Measurements from ENCODE around the gene AQP1. TPM values are rescaled to one million over a fixed set of nuclear protein-coding genes. Genes with fewer than 3 reads are reported as not detected.
A peak's percentile ranks its signal among the peaks of the same experiment; 100 is the strongest.

Gene AQP1
- 100 to 1,000 TPM; 244 to 352 TPM for total RNA-seq
- long read RNA-seq, transcript AQP1-201 (4 exons, 2,913 nt), result major isoform, 59 of 162 reads
- long read RNA-seq, partial matches to known transcripts, result 103 of 162 reads
- long read RNA-seq, other reads (novel, unspliced or antisense), result 0 of 162 reads

GRCh38 chr7:30911561-30911969 is at the start of gene AQP1:
AQP1 (plus strand) TSS chr7:30911853; CDS start chr7:30911910, 57 bp downstream.
- intact Hi-C loops (cut with DNase I), result no loop called here
- DNase-seq (peak; percentile 91), ATAC-seq (peak; percentile 73)

DNA sequence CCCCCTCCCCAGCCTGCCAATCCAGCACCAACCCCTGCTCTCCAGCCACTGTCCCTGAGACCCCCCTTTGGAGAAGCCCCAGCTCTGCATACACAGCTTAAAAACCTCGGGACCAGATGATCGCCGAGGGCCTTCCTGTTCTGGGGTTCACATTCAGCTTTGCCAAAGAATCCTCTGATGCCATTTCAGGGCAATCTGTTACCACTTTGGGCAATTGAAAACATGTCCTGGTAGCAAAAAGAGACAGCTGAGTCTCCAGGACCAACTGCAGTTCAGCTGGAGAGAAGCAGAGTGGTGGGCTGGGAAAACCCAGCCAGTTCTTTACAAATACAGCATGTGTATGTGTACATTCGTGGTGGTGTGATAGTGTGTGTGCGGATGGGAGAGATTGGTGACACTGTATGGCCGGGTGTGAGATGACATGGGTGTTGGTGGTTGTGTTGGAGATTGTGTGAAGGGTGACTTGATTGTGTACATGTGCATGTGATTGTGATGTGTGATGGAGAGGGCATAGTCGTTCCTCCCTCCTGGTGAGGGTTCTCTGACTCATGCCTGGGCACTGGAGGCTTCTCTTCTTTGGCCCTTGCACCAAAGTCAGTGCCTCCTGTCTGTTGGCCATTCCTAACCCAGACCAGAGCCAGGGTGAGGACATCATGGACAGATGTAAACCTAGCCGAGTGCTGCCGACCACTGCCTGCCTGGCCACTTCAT is 48.5 kb upstream of the AQP1 start:
- ATAC-seq, result no peak
- DNase-seq, result no peak
- intact Hi-C loops (cut with DNase I), result no loop called here

DNA sequence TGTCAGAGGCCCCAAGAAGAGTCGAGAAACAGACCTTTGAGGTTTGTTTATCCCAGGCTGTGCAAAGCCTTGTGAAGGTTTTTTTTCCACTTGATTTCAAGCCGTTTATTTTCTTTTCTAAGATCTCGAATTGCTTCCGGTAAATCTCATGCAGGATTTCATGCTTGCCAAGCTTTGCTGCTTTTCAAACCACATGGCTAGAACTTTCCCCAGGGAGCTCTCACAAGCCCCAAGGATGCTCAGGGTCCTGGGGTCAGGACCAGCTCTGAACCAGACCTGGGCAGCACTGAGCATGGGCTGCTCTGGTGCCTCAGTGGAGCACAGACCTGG is 48.0 kb upstream of the AQP1 start:
- intact Hi-C loops (cut with DNase I), result no loop called here
- no peak for DNase-seq
- peak in 1 of 2 donors; percentile 5 for ATAC-seq

- ATAC-seq (no peak), DNase-seq (no peak)
- intact Hi-C loops (cut with DNase I), result no loop called here
Observed at GRCh38 chr7:30864101-30864500, 47.6 kb upstream of the AQP1 start.

GRCh38 chr7:30865076-30865475 is 46.6 kb upstream of the AQP1 start:
- intact Hi-C loops (cut with DNase I), result no loop called here
- DNase-seq (no peak), ATAC-seq (no peak)

DNA sequence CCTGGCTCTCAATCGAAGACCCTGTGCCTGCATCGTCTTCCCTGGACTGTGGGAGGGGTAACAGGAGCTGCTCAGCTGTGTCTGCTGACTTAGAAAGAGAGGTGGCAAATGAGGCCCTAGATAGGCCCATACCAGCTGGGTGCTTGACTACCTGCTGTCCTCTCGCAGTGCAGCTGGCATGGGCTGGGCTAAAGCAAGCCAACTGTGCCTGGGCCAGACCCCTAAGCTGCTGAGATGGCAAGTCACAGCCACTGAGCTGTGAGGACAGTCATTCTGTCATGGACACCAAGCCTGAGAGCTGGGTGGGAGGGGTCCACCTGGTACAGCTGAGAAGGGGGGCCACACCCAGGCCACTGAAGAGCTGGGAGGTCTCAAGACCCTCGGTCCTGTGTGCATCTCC is 45.8 kb upstream of the AQP1 start:
- intact Hi-C loops (cut with DNase I), result no loop called here
- DNase-seq (no peak), ATAC-seq (no peak)

DNA sequence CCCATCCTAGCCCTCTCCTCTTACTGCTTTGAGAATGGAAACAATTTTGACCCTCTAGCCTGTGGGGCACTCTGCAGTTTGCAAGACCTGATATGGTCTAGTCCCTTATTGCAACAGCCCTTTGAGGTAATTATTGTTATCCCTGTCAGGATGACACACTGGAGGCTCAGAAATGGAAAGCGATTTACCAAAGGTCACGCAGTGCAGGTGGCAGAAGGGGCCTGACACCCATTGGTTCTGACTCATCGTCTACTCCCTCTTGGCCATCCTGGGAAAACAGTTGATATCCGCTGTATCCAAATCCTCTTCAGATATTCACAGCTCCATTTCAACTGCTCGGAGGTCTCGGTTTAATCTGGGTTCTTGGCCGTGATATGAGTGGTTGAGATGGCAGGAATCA is 44.7 kb upstream of the AQP1 start:
- ATAC-seq (no peak), DNase-seq (no peak)
- intact Hi-C loops (cut with DNase I), result no loop called here

GRCh38 chr7:30867483-30867882 is 44.2 kb upstream of the AQP1 start:
- ATAC-seq (no peak), DNase-seq (no peak)
- intact Hi-C loops (cut with DNase I), result no loop called here

DNA sequence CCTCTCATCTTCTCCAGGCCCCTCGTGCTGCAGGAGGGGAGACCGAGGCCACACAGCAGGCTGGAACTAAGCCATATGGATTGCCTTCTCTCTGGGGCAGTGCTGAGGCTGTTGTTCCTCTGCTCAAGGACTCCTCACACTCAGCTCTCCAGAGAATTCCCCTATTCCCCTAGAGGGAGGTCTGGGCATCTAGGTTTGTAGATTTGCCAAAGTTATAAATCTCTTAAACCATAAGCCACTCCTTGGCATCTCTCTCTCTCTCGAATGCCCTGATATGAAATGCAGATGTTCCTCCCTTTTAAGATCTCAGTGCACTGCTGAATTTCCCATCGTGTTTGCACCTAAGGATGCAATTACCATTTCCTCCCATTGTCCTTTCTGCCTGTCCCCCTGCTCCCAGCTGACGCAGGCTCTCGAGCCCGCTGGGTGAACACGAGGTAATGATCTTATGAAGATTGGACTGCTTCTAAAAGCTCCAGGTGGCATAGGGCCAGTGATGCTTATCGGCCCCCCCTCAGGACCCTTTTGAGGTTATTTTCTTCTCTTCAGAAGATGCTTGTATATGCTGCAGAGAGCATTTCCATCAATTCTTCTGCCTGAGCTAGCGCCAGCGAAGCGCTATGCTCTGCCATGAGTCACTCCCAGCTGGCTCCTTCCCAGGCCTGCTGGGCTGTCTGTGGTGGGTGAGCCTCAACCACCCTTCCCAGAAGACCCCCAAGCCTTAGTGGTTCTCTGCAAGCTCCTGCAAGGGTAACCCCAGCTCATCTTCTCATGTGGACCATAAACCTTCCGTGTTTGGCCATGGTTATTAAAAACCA is 41.6 kb upstream of the AQP1 start:
- peak; percentile 29 to 32 for ATAC-seq
- no peak for DNase-seq
- intact Hi-C loops (cut with DNase I), result no loop called here

DNA sequence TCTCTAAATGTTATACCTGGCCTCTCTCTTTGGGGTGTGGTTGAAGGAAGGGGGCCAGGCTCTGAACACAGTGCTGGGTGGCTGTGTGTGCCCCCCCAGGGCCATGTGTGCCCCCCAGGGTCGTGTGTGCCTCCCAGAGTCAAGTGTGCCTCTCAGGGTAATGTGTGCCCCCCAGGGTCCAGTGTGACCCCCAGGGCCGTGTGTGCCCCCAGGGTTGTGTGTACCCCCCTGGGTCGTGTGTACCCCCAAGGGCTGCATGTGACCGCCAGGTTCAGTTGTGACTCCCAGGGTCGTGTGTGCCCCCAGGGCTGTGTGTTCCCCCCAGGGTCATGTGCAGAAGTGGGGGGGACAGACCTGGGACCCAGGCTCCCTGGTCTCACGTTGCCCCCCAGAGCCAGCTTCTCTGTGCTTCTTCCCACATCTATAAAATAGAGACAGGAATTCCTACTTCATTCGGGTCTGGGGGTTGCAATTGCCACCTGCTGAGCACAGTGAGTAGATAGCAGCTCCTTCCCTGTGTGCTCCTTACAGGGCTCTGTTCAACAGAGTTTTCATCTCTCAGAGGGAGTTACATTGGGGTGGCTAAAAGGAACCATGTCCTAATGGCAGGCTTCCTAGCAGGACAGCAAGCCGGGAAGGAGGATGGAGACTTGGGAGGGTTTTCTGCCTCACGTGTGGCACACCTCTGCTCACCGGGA is 40.7 kb upstream of the AQP1 start:
- DNase-seq (no peak), ATAC-seq (no peak)
- intact Hi-C loops (cut with DNase I), result no loop called here

GRCh38 chr7:30871655-30872054 is 40.0 kb upstream of the AQP1 start:
- ATAC-seq (no peak), DNase-seq (no peak)
- intact Hi-C loops (cut with DNase I), result no loop called here

DNA sequence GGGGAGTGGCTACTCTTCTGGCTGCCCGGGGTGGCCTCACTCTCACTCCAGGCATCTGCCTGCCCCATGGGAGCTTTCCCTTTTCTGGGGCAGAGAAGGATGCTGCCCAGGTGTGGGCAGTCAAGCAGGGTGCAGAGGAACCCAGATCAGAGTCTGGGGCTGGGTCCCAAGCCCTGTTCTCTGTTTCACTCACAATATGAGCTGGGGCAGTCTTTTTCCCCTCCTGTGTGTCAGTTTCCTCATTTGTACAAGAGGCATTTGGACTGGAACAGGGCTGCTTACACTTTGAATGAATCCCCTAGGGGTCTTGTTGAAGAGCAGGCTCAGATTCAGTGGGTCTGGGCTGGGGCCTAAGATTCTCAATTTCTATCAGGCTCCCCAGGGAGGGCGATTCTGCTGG is 38.4 kb upstream of the AQP1 start:
- no peak for DNase-seq
- intact Hi-C loops (cut with DNase I), result no loop called here
- ATAC-seq, result no peak

DNA sequence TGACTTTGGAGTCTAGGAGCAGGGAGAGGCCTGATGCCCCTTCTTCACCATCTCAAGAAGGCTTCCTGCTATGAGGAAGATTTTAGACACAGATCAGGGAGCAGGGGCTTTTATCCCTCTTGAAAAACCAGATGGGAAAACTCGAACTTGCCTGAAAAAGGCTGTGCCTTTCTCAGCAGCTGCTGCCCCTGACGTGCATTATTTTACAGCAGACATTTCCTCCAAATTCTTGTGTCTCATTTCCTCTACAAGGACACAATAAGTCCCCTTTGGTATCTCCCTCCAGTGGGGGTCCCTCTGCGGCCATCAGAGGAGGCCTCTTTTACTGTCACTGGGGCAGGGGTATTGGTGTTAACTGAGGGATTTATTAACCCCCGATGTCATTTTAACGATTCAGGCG is 38.0 kb upstream of the AQP1 start:
- intact Hi-C loops (cut with DNase I), result no loop called here
- DNase-seq (no peak), ATAC-seq (no peak)

GRCh38 chr7:30874656-30875302 is 36.9 kb upstream of the AQP1 start:
- no peak for DNase-seq
- intact Hi-C loops (cut with DNase I), result no loop called here
- no peak for ATAC-seq

DNA sequence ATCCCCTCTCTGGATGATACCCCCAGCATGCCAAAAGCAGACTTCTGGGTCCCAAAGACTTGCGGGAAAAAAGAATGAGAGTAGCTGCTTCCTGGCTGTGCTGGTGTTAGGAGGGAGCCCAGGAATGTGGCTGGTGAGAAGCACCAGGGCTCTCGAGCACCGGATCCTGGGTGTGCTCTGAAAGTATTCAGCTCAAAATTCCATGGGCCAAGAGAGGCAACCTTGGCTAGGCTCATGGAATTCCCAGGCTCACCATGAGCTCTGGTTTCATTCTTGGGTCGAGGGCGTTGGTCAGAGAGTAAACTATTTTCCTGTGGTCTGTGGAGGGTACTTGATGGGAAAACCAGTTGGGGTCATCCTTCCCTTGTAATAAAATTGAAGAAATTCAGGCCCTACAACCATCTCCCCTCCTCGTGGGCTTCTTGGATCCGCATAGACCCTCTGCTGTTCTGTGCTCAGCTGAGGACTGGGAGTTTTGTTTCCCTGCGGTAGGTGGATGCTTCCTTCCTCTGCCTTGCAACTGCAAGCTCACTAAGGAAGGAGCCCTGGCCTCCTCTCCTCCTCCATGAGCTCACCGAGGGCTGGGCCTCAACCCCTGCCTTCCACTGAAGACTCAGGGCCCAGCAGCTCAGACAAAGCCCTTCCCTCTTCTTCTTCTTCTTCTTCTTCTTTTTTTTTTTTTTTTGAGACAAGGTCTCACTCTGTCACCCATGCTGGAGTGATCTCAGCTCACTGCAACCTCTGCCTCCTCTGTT is 34.5 kb upstream of the AQP1 start:
- ATAC-seq, result no peak
- intact Hi-C loops (cut with DNase I), result no loop called here
- no peak for DNase-seq

DNA sequence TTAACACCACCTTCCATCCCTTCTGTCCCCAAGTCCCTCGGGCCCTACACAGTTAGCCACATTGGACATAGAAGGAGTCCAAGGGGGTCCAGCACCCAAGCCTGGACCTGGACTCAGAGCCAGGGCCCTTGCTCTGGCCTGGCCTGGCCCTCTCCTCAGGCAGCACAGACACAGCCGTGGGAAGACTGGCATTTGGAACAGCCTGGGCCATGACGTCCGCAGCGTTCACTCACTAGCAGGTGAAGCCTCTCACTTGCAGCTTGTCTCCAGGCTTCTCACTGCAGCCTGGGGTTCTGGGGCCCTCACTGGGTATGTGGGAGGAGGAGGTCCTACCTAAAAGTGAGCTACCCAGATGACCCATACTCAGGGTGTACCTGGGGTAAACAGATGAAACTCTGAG is 33.7 kb upstream of the AQP1 start:
- DNase-seq, result no peak
- no peak for ATAC-seq
- intact Hi-C loops (cut with DNase I), result no loop called here

- intact Hi-C loops (cut with DNase I), result no loop called here
- no peak for DNase-seq
- ATAC-seq, result no peak
Observed at GRCh38 chr7:30879139-30880124, 32.2 kb upstream of the AQP1 start.

All from left cardiac atrium (tissue), 4 donors.